NB4 (cell line): ENCODE measurements around the gene ZNF276.

Experiments
- POLR2A ChIP-seq: IDR thresholded peaks from 2 replicates; pipeline ENCODE4 v1.6.1; 2011; ENCODE audit warnings: mild to moderate bottlenecking; ENCODE audit not compliant: insufficient read length; ENCODE audit errors: extremely low read depth
- TF ChIP-seq, protein P1 (sequence below): IDR thresholded peaks from one replicate; pipeline ENCODE4 v1.5.1; 2012; ENCODE audit warnings: low read depth, low read length
- TF ChIP-seq, protein P2 (sequence below): IDR thresholded peaks from 2 replicates; pipeline ENCODE4 v1.6.1; 2011; ENCODE audit warnings: low read depth, low read length

- TF ChIP-seq, protein P1, sequence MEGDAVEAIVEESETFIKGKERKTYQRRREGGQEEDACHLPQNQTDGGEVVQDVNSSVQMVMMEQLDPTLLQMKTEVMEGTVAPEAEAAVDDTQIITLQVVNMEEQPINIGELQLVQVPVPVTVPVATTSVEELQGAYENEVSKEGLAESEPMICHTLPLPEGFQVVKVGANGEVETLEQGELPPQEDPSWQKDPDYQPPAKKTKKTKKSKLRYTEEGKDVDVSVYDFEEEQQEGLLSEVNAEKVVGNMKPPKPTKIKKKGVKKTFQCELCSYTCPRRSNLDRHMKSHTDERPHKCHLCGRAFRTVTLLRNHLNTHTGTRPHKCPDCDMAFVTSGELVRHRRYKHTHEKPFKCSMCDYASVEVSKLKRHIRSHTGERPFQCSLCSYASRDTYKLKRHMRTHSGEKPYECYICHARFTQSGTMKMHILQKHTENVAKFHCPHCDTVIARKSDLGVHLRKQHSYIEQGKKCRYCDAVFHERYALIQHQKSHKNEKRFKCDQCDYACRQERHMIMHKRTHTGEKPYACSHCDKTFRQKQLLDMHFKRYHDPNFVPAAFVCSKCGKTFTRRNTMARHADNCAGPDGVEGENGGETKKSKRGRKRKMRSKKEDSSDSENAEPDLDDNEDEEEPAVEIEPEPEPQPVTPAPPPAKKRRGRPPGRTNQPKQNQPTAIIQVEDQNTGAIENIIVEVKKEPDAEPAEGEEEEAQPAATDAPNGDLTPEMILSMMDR: no peak
- TF ChIP-seq, protein P2, sequence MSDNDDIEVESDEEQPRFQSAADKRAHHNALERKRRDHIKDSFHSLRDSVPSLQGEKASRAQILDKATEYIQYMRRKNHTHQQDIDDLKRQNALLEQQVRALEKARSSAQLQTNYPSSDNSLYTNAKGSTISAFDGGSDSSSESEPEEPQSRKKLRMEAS: no peak
- no peak for TF ChIP-seq POLR2A
These were observed 26.7 kb downstream of the ZNF276 start for GRCh38 chr16:89748076-89748475.
